BJ (cell line): ENCODE data around the gene ZNF574. TPM values are rescaled to one million over a fixed set of nuclear protein-coding genes. Genes with fewer than 3 reads are reported as not detected.
"Not testable (repeated sequence)": the region's sequence is repeated elsewhere in the genome, so short reads cannot be mapped to it uniquely, and the experiment has no call there.

Experiments
- CTCF ChIA-PET: fragments of 350-600 bp; formaldehyde crosslinking; extraction: SDS; loops from one replicate; lab custom pipeline; 2021; ENCODE audit warnings: antibody characterized with exemption, inconsistent platforms; lab: Yijun Ruan, JAX
- POLR2A ChIA-PET: fragments of 300-600 bp; sonication (Branson Sonifier 250); formaldehyde crosslinking; extraction: SDS; loops from one replicate; lab custom pipeline; 2021; ENCODE audit warnings: antibody characterized with exemption; lab: Charles Lee
- DNase-seq: peaks from one replicate; pipeline ENCODE4 v3.0.0-alpha.2; 2011; ENCODE audit warnings: low read depth
- H3K27me3 ChIP-seq: 2 replicates; pipeline ENCODE4 v1.6.0; 2011; ENCODE audit warnings: low read length; ENCODE audit not compliant: control insufficient read depth, insufficient read depth
- H3K36me3 ChIP-seq: 2 replicates; pipeline ENCODE4 v1.5.1; 2011; ENCODE audit warnings: low read length; ENCODE audit not compliant: control insufficient read depth, insufficient read depth
- H3K4me3 ChIP-seq: 2 replicates; pipeline ENCODE4 v1.5.1; 2011; ENCODE audit warnings: low read depth, mild to moderate bottlenecking, control low read depth, low read length
- polyA plus RNA-seq: library from polyadenylated mRNA; depleted of rRNA; stranded (reverse); fragments of >200 nt; gene quantifications from 2 replicates; pipeline ENCODE4 v1.2.3, GENCODE V29; 2011
- TF ChIP-seq, protein P1 (sequence below): IDR thresholded peaks from 2 replicates; pipeline ENCODE4 v1.5.1; 2011; ENCODE audit warnings: low read depth, mild to moderate bottlenecking, control low read depth, inconsistent platforms, low read length, moderate library complexity; ENCODE audit not compliant: insufficient read depth

ZNF574 gene
- polyA plus RNA-seq, 1 experiment: 10.4 TPM

GRCh38 chr19:42095814-42096230, 19.9 kb downstream of the ZNF574 start:
- no peaks in the 10 kb centered on the region for H3K27me3 ChIP-seq
- POLR2A ChIA-PET: no interaction called here
- CTCF ChIA-PET: interaction anchor here (0.7 to 1.5 kb wide), 3 partner anchors 13 to 344 kb away, joined by 3 to 6 read pairs (median 4); no protein-coding TSS in a partner anchor
- TF ChIP-seq, protein P1, sequence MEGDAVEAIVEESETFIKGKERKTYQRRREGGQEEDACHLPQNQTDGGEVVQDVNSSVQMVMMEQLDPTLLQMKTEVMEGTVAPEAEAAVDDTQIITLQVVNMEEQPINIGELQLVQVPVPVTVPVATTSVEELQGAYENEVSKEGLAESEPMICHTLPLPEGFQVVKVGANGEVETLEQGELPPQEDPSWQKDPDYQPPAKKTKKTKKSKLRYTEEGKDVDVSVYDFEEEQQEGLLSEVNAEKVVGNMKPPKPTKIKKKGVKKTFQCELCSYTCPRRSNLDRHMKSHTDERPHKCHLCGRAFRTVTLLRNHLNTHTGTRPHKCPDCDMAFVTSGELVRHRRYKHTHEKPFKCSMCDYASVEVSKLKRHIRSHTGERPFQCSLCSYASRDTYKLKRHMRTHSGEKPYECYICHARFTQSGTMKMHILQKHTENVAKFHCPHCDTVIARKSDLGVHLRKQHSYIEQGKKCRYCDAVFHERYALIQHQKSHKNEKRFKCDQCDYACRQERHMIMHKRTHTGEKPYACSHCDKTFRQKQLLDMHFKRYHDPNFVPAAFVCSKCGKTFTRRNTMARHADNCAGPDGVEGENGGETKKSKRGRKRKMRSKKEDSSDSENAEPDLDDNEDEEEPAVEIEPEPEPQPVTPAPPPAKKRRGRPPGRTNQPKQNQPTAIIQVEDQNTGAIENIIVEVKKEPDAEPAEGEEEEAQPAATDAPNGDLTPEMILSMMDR: no peak
- no peak for DNase-seq
- H3K36me3 ChIP-seq: peaks cover 8% of the 10 kb centered on the region
- H3K4me3 ChIP-seq: no peak overlapping the region

DNA sequence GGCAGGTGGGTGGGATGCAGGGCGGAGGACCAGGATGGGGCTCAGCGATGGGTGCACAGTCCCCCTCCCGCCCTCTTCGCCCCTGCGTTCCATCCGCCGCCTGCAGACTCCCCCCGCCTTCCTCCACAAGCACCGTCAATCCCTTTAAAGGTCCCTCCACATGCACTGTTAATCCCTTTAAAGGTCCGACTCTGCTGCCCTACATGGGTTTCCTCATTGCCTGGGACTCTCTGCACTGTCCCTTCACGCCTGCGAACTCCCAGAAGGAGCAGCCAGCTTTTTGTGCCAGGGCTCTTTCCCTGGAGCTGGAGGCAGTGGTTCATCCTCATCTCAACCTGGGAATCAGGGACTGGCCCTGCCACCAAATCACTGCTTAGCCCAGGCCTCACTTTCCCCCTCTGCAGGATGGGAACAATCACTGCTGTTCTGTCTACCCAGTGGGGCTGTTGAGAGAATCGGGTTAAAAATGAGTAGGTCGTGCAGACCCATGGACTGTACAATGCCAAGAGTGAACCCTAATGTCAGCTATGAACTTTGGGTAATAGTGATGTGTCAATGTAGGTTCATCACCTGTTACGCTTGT, 20.4 kb downstream of the ZNF574 start:
- ChIA-PET POLR2A (no interaction called here), CTCF (interaction anchor here (0.7 to 3.8 kb wide), 4 partner anchors 13 to 344 kb away, joined by 3 to 26 read pairs (median 5); no protein-coding TSS in a partner anchor)
- no peak for DNase-seq
- Histone ChIP-seq H3K4me3 (no peak overlapping the region), H3K36me3 (peaks cover 8% of the 10 kb centered on the region), H3K27me3 (no peaks in the 10 kb centered on the region)
- TF ChIP-seq, protein P1: no peak

- TF ChIP-seq, protein P1: no peak
- ChIA-PET CTCF (interaction anchor here (1.5 to 3.8 kb wide), 2 partner anchors 11 to 343 kb away, joined by 3 to 26 read pairs; no protein-coding TSS in a partner anchor), POLR2A (no interaction called here)
- no peak for DNase-seq
- Histone ChIP-seq H3K36me3 (peaks cover 8% of the 10 kb centered on the region), H3K27me3 (no peaks in the 10 kb centered on the region), H3K4me3 (no peak overlapping the region)
Measured at GRCh38 chr19:42097461-42097860, 21.5 kb downstream of the ZNF574 start.

GRCh38 chr19:42098781-42099180, 22.8 kb downstream of the ZNF574 start:
- TF ChIP-seq, protein P1: no peak
- no peak for DNase-seq
- CTCF ChIA-PET: interaction anchor here (3.8 kb wide), 1 partner anchor 10 kb away, joined by 26 read pairs; no protein-coding TSS in a partner anchor

GRCh38 chr19:42099336-42099925, 23.5 kb downstream of the ZNF574 start:
- ChIA-PET CTCF (interaction anchor here (3.8 kb wide), 1 partner anchor 9 kb away, joined by 26 read pairs; no protein-coding TSS in a partner anchor), POLR2A (no interaction called here)
- H3K4me3 ChIP-seq: no peak overlapping the region
- H3K36me3 ChIP-seq: peaks cover 7% of the 10 kb centered on the region
- no peaks in the 10 kb centered on the region for H3K27me3 ChIP-seq
- TF ChIP-seq, protein P1: no peak
- DNase-seq: no peak

More at GRCh38 chr19:42098781-42099180, 22.8 kb downstream of the ZNF574 start:
- Histone ChIP-seq H3K36me3 (peaks cover 8% of the 10 kb centered on the region), H3K4me3 (no peak overlapping the region), H3K27me3 (no peaks in the 10 kb centered on the region)
- POLR2A ChIA-PET: no interaction called here

DNA sequence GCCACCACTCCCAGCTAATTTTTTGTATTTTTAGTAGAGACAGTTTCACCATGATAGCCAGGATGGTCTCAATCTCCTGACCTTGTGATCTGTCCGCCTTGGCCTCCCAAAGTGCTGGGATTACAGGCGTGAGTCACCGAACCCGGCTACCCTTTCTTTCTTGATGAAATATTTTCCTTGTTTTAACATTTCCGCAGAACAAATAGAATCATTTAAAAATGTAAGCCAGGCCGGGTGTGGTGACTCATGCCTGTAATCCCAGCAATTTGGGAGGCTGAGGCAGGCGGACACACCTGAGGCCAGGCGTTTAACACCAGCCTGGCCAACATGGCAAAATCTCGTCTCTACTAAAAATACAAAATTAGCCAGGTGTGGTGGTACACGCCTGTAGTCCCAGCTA, 24.3 kb downstream of the ZNF574 start:
- CTCF ChIA-PET: interaction anchor here (0.7 to 3.8 kb wide), 3 partner anchors 9 to 85 kb away, joined by 3 to 26 read pairs (median 4); no protein-coding TSS in a partner anchor
- H3K27me3 ChIP-seq, H3K4me3 ChIP-seq, H3K36me3 ChIP-seq, POLR2A ChIA-PET, DNase-seq: not testable (repeated sequence)
